ENCODE data around the gene DOCK3. TPM values are rescaled to one million over a fixed set of nuclear protein-coding genes. Genes with fewer than 3 reads are reported as not detected.

DOCK3 gene
- polyA plus RNA-seq, 4 donors = 0.13 to 0.34 TPM; not detected in 2

- no peak overlapping the region for H3K4me3 ChIP-seq (ENCODE audit: low read depth in 1 of 3, low read length in 3 of 3)
- no peak for FAIRE-seq
- H3K9me3 ChIP-seq (ENCODE audit: control insufficient read depth in 2 of 2, insufficient read depth in 1 of 2, low read depth in 1 of 2, low read length in 1 of 2) = no peaks in the 10 kb centered on the region
- peaks cover 0 to 7% (median 0%) of the 10 kb centered on the region in 3 donors for H3K36me3 ChIP-seq (ENCODE audit: control insufficient read depth in 3 of 3, insufficient read depth in 2 of 3, low read depth in 1 of 3, low read length in 3 of 3)
- H3K27ac ChIP-seq (ENCODE audit: low read depth in 1 of 3, low read length in 2 of 3) = no peak overlapping the region
- no peak for DNase-seq
- H3K27me3 ChIP-seq (ENCODE audit: control insufficient read depth in 3 of 3, insufficient read depth in 3 of 3, low read length in 3 of 3) = no peaks in the 10 kb centered on the region
- WGBS, 3 donors = 23 to 32% (median 27%) methylated on average over 3 of the region's 3 CpGs
- H3K4me1 ChIP-seq (ENCODE audit: control insufficient read depth in 3 of 3, insufficient read depth in 2 of 3, low read depth in 1 of 3, low read length in 2 of 3) = no peaks in the 10 kb centered on the region
Observed at GRCh38 chr3:50655009-50655830, 19.5 kb upstream of the DOCK3 start.

- H3K4me3 ChIP-seq (ENCODE audit: low read depth in 1 of 3, low read length in 3 of 3) = no peak overlapping the region
- no peaks in the 10 kb centered on the region for H3K27me3 ChIP-seq (ENCODE audit: control insufficient read depth in 3 of 3, insufficient read depth in 3 of 3, low read length in 3 of 3)
- WGBS, 3 donors = 41 to 55% (median 54%) methylated on average over 8 of the region's 8 CpGs
- H3K36me3 ChIP-seq (ENCODE audit: control insufficient read depth in 3 of 3, insufficient read depth in 2 of 3, low read depth in 1 of 3, low read length in 3 of 3) = no peaks in the 10 kb centered on the region
- no peaks in the 10 kb centered on the region for H3K4me1 ChIP-seq (ENCODE audit: control insufficient read depth in 3 of 3, insufficient read depth in 2 of 3, low read depth in 1 of 3, low read length in 2 of 3)
- no peaks in the 10 kb centered on the region for H3K9me3 ChIP-seq (ENCODE audit: control insufficient read depth in 2 of 2, insufficient read depth in 1 of 2, low read depth in 1 of 2, low read length in 1 of 2)
- no peak overlapping the region for H3K27ac ChIP-seq (ENCODE audit: low read depth in 1 of 3, low read length in 2 of 3)
- FAIRE-seq (no peak), DNase-seq (no peak)
Observed at GRCh38 chr3:50656417-50657195, 18.1 kb upstream of the DOCK3 start.

GRCh38 chr3:50657407-50657806 lies 17.3 kb upstream of the DOCK3 start:
- DNase-seq (no peak), FAIRE-seq (no peak)
- Histone ChIP-seq H3K27me3 (ENCODE audit: control insufficient read depth in 3 of 3, insufficient read depth in 3 of 3, low read length in 3 of 3) (no peaks in the 10 kb centered on the region), H3K4me3 (ENCODE audit: low read depth in 1 of 3, low read length in 3 of 3) (no peak overlapping the region), H3K27ac (ENCODE audit: low read depth in 1 of 3, low read length in 2 of 3) (no peak overlapping the region), H3K36me3 (ENCODE audit: control insufficient read depth in 3 of 3, insufficient read depth in 2 of 3, low read depth in 1 of 3, low read length in 3 of 3) (no peaks in the 10 kb centered on the region), H3K9me3 (ENCODE audit: control insufficient read depth in 2 of 2, insufficient read depth in 1 of 2, low read depth in 1 of 2, low read length in 1 of 2) (no peaks in the 10 kb centered on the region), H3K4me1 (ENCODE audit: control insufficient read depth in 3 of 3, insufficient read depth in 2 of 3, low read depth in 1 of 3, low read length in 2 of 3) (no peaks in the 10 kb centered on the region)
- WGBS, 3 donors = 85 to 97% (median 95%) methylated on average over 5 of the region's 5 CpGs

GRCh38 chr3:50657816-50658215 lies 16.9 kb upstream of the DOCK3 start:
- no peak for FAIRE-seq
- DNase-seq = no peak

GRCh38 chr3:50658416-50658815 lies 16.3 kb upstream of the DOCK3 start:
- no peaks in the 10 kb centered on the region for H3K27me3 ChIP-seq (ENCODE audit: control insufficient read depth in 3 of 3, insufficient read depth in 3 of 3, low read length in 3 of 3)
- H3K9me3 ChIP-seq (ENCODE audit: control insufficient read depth in 2 of 2, insufficient read depth in 1 of 2, low read depth in 1 of 2, low read length in 1 of 2) = no peaks in the 10 kb centered on the region
- WGBS, 3 donors = 89 to 94% (median 94%) methylated on average over 6 of the region's 6 CpGs
- DNase-seq (no peak), FAIRE-seq (no peak)
- H3K36me3 ChIP-seq (ENCODE audit: control insufficient read depth in 3 of 3, insufficient read depth in 2 of 3, low read depth in 1 of 3, low read length in 3 of 3) = no peaks in the 10 kb centered on the region
- no peak overlapping the region for H3K27ac ChIP-seq (ENCODE audit: low read depth in 1 of 3, low read length in 2 of 3)
- H3K4me1 ChIP-seq (ENCODE audit: control insufficient read depth in 3 of 3, insufficient read depth in 2 of 3, low read depth in 1 of 3, low read length in 2 of 3) = no peaks in the 10 kb centered on the region
- H3K4me3 ChIP-seq (ENCODE audit: low read depth in 1 of 3, low read length in 3 of 3) = no peak overlapping the region

More at GRCh38 chr3:50657816-50658215, 16.9 kb upstream of the DOCK3 start:
- Histone ChIP-seq H3K9me3 (ENCODE audit: control insufficient read depth in 2 of 2, insufficient read depth in 1 of 2, low read depth in 1 of 2, low read length in 1 of 2) (no peaks in the 10 kb centered on the region), H3K4me1 (ENCODE audit: control insufficient read depth in 3 of 3, insufficient read depth in 2 of 3, low read depth in 1 of 3, low read length in 2 of 3) (no peaks in the 10 kb centered on the region), H3K27me3 (ENCODE audit: control insufficient read depth in 3 of 3, insufficient read depth in 3 of 3, low read length in 3 of 3) (no peaks in the 10 kb centered on the region), H3K27ac (ENCODE audit: low read depth in 1 of 3, low read length in 2 of 3) (no peak overlapping the region), H3K36me3 (ENCODE audit: control insufficient read depth in 3 of 3, insufficient read depth in 2 of 3, low read depth in 1 of 3, low read length in 3 of 3) (no peaks in the 10 kb centered on the region), H3K4me3 (ENCODE audit: low read depth in 1 of 3, low read length in 3 of 3) (no peak overlapping the region)
- 90 to 94% (median 91%) methylated on average over 3 of the region's 3 CpGs for WGBS, 3 donors

- Histone ChIP-seq H3K27me3 (ENCODE audit: control insufficient read depth in 3 of 3, insufficient read depth in 3 of 3, low read length in 3 of 3) (no peaks in the 10 kb centered on the region), H3K4me3 (ENCODE audit: low read depth in 1 of 3, low read length in 3 of 3) (no peak overlapping the region), H3K4me1 (ENCODE audit: control insufficient read depth in 3 of 3, insufficient read depth in 2 of 3, low read depth in 1 of 3, low read length in 2 of 3) (no peaks in the 10 kb centered on the region), H3K27ac (ENCODE audit: low read depth in 1 of 3, low read length in 2 of 3) (no peak overlapping the region), H3K9me3 (ENCODE audit: control insufficient read depth in 2 of 2, insufficient read depth in 1 of 2, low read depth in 1 of 2, low read length in 1 of 2) (no peaks in the 10 kb centered on the region), H3K36me3 (ENCODE audit: control insufficient read depth in 3 of 3, insufficient read depth in 2 of 3, low read depth in 1 of 3, low read length in 3 of 3) (no peaks in the 10 kb centered on the region)
- DNase-seq (no peak), FAIRE-seq (no peak)
- WGBS, 3 donors = 74 to 94% (median 92%) methylated on average over 3 of the region's 3 CpGs
Observed at GRCh38 chr3:50658831-50659230, 15.9 kb upstream of the DOCK3 start.

GRCh38 chr3:50660386-50660785 lies 14.3 kb upstream of the DOCK3 start:
- Histone ChIP-seq H3K9me3 (ENCODE audit: control insufficient read depth in 2 of 2, insufficient read depth in 1 of 2, low read depth in 1 of 2, low read length in 1 of 2) (no peaks in the 10 kb centered on the region), H3K27me3 (ENCODE audit: control insufficient read depth in 3 of 3, insufficient read depth in 3 of 3, low read length in 3 of 3) (no peaks in the 10 kb centered on the region), H3K4me3 (ENCODE audit: low read depth in 1 of 3, low read length in 3 of 3) (no peak overlapping the region), H3K4me1 (ENCODE audit: control insufficient read depth in 3 of 3, insufficient read depth in 2 of 3, low read depth in 1 of 3, low read length in 2 of 3) (no peaks in the 10 kb centered on the region), H3K36me3 (ENCODE audit: control insufficient read depth in 3 of 3, insufficient read depth in 2 of 3, low read depth in 1 of 3, low read length in 3 of 3) (no peaks in the 10 kb centered on the region), H3K27ac (ENCODE audit: low read depth in 1 of 3, low read length in 2 of 3) (no peak overlapping the region)
- WGBS, 3 donors = 89 to 93% (median 92%) methylated on average over 10 of the region's 10 CpGs
- FAIRE-seq = no peak
- no peak for DNase-seq

- no peak for DNase-seq
- Histone ChIP-seq H3K4me3 (ENCODE audit: low read depth in 1 of 3, low read length in 3 of 3) (no peak overlapping the region), H3K4me1 (ENCODE audit: control insufficient read depth in 3 of 3, insufficient read depth in 2 of 3, low read depth in 1 of 3, low read length in 2 of 3) (no peaks in the 10 kb centered on the region), H3K9me3 (ENCODE audit: control insufficient read depth in 2 of 2, insufficient read depth in 1 of 2, low read depth in 1 of 2, low read length in 1 of 2) (no peaks in the 10 kb centered on the region), H3K36me3 (ENCODE audit: control insufficient read depth in 3 of 3, insufficient read depth in 2 of 3, low read depth in 1 of 3, low read length in 3 of 3) (no peaks in the 10 kb centered on the region), H3K27ac (ENCODE audit: low read depth in 1 of 3, low read length in 2 of 3) (no peak overlapping the region), H3K27me3 (ENCODE audit: control insufficient read depth in 3 of 3, insufficient read depth in 3 of 3, low read length in 3 of 3) (peaks cover 0 to 3% (median 3%) of the 10 kb centered on the region in 3 donors)
- WGBS, 3 donors = 67 to 77% (median 68%) methylated on average over 6 of the region's 6 CpGs
- FAIRE-seq = no peak
Observed at GRCh38 chr3:50661321-50661837, 13.3 kb upstream of the DOCK3 start.

Measured in small intestine (tissue), 7 donors.